B cell (primary cell): ENCODE data around the gene RBM44. TPM values are rescaled to one million over a fixed set of nuclear protein-coding genes. Genes with fewer than 3 reads are reported as not detected.

ENCODE experiments used
- ATAC-seq: fragments of 200-7000 bp; cut with Tn5 transposase; one replicate; pipeline ENCODE4 v1.10.0; 2021; ENCODE audit warnings: low read depth, mild to moderate bottlenecking, moderate number of reproducible peaks, moderate library complexity
- CTCF ChIA-PET: fragments of 350-600 bp; sonication (Branson Sonifier 250); formaldehyde crosslinking; loops from one replicate; lab custom pipeline; 2021; ENCODE audit warnings: antibody characterized with exemption, inconsistent platforms; lab: Charles Lee
- POLR2A ChIA-PET: fragments of 350-600 bp; sonication (Branson Sonifier 250); formaldehyde crosslinking; loops from one replicate; lab custom pipeline; 2021; ENCODE audit warnings: antibody characterized with exemption; lab: Charles Lee
- DNase-seq: peaks from one replicate; pipeline ENCODE4 v3.0.0; 2013
- H2AFZ ChIP-seq: 2 replicates; pipeline ENCODE4 v1.6.1; 2012; ENCODE audit warnings: mild to moderate bottlenecking, low read depth, low read length; ENCODE audit not compliant: insufficient read depth, poor library complexity, severe bottlenecking
- H3K27ac ChIP-seq, 2 donors: 1 replicate in 1 of 2; 2 replicates in 1 of 2; pipeline ENCODE4 v1.5.1; 2012 to 2013; ENCODE audit warnings: low read length in 2 of 2, mild to moderate bottlenecking in 2 of 2, moderate library complexity in 1 of 2
- H3K27me3 ChIP-seq, 4 experiments: fragments of 200-600 bp in 1 of 4; sonication (generic) in 1 of 4; replicated peaks in 1 of 4; 1 replicate in 2 of 4; 2 replicates in 2 of 4; pipeline versions ENCODE4 v1.6.1 to v1.7.0; 2013 to 2016; ENCODE audit warnings: low read length in 3 of 4, mild to moderate bottlenecking in 2 of 4, mixed read lengths in 1 of 4, moderate library complexity in 1 of 4; ENCODE audit not compliant: insufficient read depth in 4 of 4, control insufficient read depth in 3 of 4; ENCODE audit errors: control extremely low read depth in 1 of 4
- H3K36me3 ChIP-seq, 2 experiments: replicated peaks in 1 of 2; 1 replicate in 1 of 2; 2 replicates in 1 of 2; pipeline versions ENCODE4 v1.6.1 to v1.7.1; 2013; ENCODE audit warnings: low read length in 1 of 2; ENCODE audit not compliant: insufficient read depth in 2 of 2, control insufficient read depth in 1 of 2; ENCODE audit errors: control extremely low read depth in 1 of 2, extremely low read depth in 1 of 2
- H3K4me1 ChIP-seq, 2 donors: fragments of 200-600 bp in 1 of 2; sonication (generic) in 1 of 2; 1 replicate in 1 of 2; 2 replicates in 1 of 2; pipeline versions ENCODE4 v1.5.1 to v1.6.1; 2013 to 2017; ENCODE audit warnings: low read length in 2 of 2; ENCODE audit not compliant: control insufficient read depth in 2 of 2, insufficient read depth in 2 of 2
- H3K4me2 ChIP-seq: replicated peaks from 2 replicates; pipeline ENCODE3; 2012; ENCODE audit warnings: mild to moderate bottlenecking, low read depth, low read length; ENCODE audit not compliant: poor library complexity, severe bottlenecking
- H3K4me3 ChIP-seq, 5 experiments: fragments of 200-600 bp in 1 of 5; sonication (generic) in 1 of 5; 1 replicate in 3 of 5; 2 replicates in 2 of 5; pipeline versions ENCODE4 v1.5.1 to v1.7.0; 2011 to 2016; ENCODE audit warnings: low read length in 4 of 5, mild to moderate bottlenecking in 4 of 5, low read depth in 2 of 5, control low read depth in 1 of 5, moderate library complexity in 1 of 5; ENCODE audit not compliant: insufficient read depth in 1 of 5; ENCODE audit errors: control extremely low read depth in 1 of 5, extremely low read depth in 1 of 5
- H3K79me2 ChIP-seq: fragments of 200-600 bp; sonication (generic); one replicate; pipeline ENCODE4 v1.6.0; 2016; ENCODE audit warnings: low read length; ENCODE audit not compliant: control insufficient read depth, insufficient read depth
- H3K9ac ChIP-seq: fragments of 200-600 bp; sonication (generic); 2 replicates; pipeline ENCODE4 v1.6.1; 2017; ENCODE audit warnings: mild to moderate bottlenecking, low read length, moderate library complexity
- H3K9me3 ChIP-seq, 3 donors: one replicate each; pipeline versions ENCODE4 v1.6.1 to v1.7.1; 2013; ENCODE audit warnings: low read length in 2 of 3; ENCODE audit not compliant: control insufficient read depth in 2 of 3, insufficient read depth in 1 of 3; ENCODE audit errors: control extremely low read depth in 1 of 3
- H4K20me1 ChIP-seq: 2 replicates; pipeline ENCODE4 v1.6.0; 2012; ENCODE audit warnings: mild to moderate bottlenecking, low read length; ENCODE audit not compliant: insufficient read depth, control insufficient read depth, poor library complexity, severe bottlenecking
- H3K27ac Mint-ChIP-seq: one replicate; pipeline ENCODE4 v1.8.0; 2021; ENCODE audit warnings: mixed read lengths
- H3K27me3 Mint-ChIP-seq: one replicate; pipeline ENCODE4 v1.8.0; 2021; ENCODE audit warnings: mixed read lengths
- H3K4me1 Mint-ChIP-seq: one replicate; pipeline ENCODE4 v1.8.0; 2021; ENCODE audit warnings: mixed read lengths
- H3K4me3 Mint-ChIP-seq: one replicate; pipeline ENCODE4 v1.8.0; 2021; ENCODE audit warnings: mixed read lengths
- H3K9me3 Mint-ChIP-seq: one replicate; pipeline ENCODE4 v1.8.0; 2022; ENCODE audit warnings: mixed read lengths; ENCODE audit not compliant: insufficient read depth
- EZH2 ChIP-seq: IDR thresholded peaks from 2 replicates; pipeline ENCODE4 v1.6.1; 2012; ENCODE audit warnings: borderline replicate concordance, low read depth, mild to moderate bottlenecking, moderate library complexity, low read length; ENCODE audit not compliant: insufficient read depth, poor library complexity, severe bottlenecking
- WGBS: methylation state at CpG from one replicate; pipeline ENCODE4 v1.1.5; 2013; ENCODE audit warnings: missing lambda C conversion rate; ENCODE audit not compliant: insufficient coverage; 5-methylcytosine and 5-hydroxymethylcytosine counted together
- intact Hi-C: fragments of 100-400 bp; cut with micrococcal nuclease; formaldehyde crosslinking; loops from one replicate; pipeline ENCODE4 v1.10.0; 2022
- polyA plus RNA-seq: library from polyadenylated mRNA; depleted of rRNA; stranded (reverse); fragments of >200 nt; gene quantifications from 2 replicates; pipeline ENCODE4 v1.2.3, GENCODE V29; 2012
- total RNA-seq, 2 donors: library from RNA; stranded (reverse); fragments of 120-200 nt in 1 of 2; gene quantifications; 1 replicate in 1 of 2; 2 replicates in 1 of 2; pipeline versions ENCODE4 v1.2.3 to v1.2.4, GENCODE V29; 2013 to 2022
- TF ChIP-seq, protein P1 (sequence below): fragments of 200-600 bp; IDR thresholded peaks from one replicate; pipeline ENCODE4 v1.8.0; 2022; ENCODE audit warnings: antibody characterized with exemption, mild to moderate bottlenecking

The RBM44 gene
- total and polyA plus RNA-seq, 2 donors (not counting 1 experiment from before 2014, with no cell fraction given) = 0.39 to 1.3 TPM

DNA sequence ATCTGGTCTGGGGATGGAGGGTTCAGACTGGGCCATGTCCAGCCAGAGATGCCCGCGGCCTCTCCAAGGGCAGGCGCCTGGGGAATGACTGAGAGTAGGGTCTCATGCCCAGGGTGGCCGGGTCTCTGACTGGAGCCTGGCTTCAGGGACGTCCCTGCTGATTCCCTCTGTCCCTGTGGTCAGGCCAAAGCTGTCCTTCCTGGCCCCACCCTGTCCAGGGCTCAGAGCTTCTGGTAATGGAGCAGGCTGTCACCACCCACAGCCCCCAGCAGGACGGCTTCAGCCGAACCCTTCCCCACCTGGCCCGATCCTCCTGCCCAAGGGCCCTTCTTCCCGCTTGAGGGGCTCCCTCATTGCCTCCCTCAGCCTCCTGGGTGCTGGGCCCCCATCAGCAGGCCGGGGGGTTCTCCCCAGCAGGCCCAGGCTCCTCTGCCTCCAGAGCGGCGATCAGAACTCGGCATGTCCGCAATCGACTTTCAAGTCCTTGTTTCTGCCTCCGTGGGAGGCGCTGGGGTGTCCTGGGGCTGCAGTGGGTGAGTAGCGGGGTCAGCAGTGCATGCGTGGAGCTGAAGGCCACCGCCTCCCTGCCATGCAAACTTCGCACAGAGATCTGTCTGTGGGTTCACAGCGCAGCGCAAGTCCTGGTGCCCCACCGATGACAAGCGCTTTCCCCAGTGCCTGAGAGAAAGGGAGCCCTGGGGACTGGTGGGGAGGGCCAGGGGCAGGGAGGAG, 79.2 kb downstream of the RBM44 start:
- Histone ChIP-seq H3K9me3 (peaks cover 0 to 3% (median 0%) of the 10 kb centered on the region in 3 donors), H3K4me2 (no peak overlapping the region), H3K9ac (no peak overlapping the region), H3K4me1 (no peaks in the 10 kb centered on the region), H3K4me3 (no peak overlapping the region), H3K27ac (no peak overlapping the region), H3K79me2 (no peaks in the 10 kb centered on the region), H2AFZ (no peak overlapping the region), H3K27me3 (no peaks in the 10 kb centered on the region), H3K36me3 (no peaks in the 10 kb centered on the region), H4K20me1 (no peaks in the 10 kb centered on the region)
- Mint-ChIP-seq H3K27me3 (peaks cover 3% of the 10 kb centered on the region), H3K4me3 (no peak overlapping the region), H3K4me1 (no peaks in the 10 kb centered on the region), H3K9me3 (no peaks in the 10 kb centered on the region), H3K27ac (no peak overlapping the region)
- no peak for ATAC-seq
- no peak for DNase-seq
- ChIA-PET CTCF (no interaction called here), POLR2A (interaction anchor here (0.6 kb wide), 1 partner anchor 122 kb away, joined by 7 read pairs; no protein-coding TSS in a partner anchor)
- no peak for TF ChIP-seq EZH2
- TF ChIP-seq, protein P1, sequence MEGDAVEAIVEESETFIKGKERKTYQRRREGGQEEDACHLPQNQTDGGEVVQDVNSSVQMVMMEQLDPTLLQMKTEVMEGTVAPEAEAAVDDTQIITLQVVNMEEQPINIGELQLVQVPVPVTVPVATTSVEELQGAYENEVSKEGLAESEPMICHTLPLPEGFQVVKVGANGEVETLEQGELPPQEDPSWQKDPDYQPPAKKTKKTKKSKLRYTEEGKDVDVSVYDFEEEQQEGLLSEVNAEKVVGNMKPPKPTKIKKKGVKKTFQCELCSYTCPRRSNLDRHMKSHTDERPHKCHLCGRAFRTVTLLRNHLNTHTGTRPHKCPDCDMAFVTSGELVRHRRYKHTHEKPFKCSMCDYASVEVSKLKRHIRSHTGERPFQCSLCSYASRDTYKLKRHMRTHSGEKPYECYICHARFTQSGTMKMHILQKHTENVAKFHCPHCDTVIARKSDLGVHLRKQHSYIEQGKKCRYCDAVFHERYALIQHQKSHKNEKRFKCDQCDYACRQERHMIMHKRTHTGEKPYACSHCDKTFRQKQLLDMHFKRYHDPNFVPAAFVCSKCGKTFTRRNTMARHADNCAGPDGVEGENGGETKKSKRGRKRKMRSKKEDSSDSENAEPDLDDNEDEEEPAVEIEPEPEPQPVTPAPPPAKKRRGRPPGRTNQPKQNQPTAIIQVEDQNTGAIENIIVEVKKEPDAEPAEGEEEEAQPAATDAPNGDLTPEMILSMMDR = no peak
- intact Hi-C loops = no loop called here
- 91% methylated on average over 25 of the region's 25 CpGs for WGBS

DNA sequence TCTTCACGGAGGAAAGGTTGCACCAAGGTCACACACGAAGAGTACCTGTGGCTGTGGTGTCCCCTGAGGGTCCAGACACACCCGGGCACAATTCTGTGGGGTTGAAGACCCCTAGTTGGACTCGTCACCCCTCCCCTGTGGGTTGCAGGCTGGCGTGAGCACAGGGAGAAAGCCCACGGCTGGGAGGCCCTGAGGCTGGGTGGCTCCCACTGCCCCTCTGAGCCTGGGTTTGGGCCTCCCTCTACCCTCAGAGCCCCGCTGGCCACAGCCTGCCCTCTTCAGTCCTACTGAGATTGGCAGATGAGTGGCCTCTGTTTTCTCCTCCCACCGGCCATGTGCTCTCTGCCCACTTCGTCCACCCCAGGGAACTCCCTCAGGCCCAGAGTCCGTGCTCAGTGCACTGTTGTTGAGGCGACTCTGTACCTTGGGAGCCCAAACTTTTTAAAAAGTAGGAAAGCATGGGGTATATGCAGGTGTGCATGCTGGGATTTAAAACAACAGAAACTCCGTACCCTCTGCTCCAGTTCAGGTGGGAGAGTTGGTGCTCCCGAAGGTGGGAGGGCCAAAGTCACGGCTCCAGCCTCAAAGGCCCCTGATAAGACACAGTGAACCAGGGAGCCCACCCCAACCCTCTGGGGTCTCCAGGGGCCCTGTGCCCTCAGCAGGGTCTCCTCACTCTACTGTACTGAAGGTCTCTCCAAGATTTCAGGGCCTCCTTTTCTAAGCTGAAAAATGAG, 79.9 kb downstream of the RBM44 start:
- H3K4me1 Mint-ChIP-seq = no peaks in the 10 kb centered on the region
- H2AFZ ChIP-seq = no peak overlapping the region
- no peaks in the 10 kb centered on the region for H3K27me3 ChIP-seq
- intact Hi-C loops = no loop called here
- no peak overlapping the region for H3K4me3 ChIP-seq
- H3K27ac Mint-ChIP-seq = no peak overlapping the region
- POLR2A ChIA-PET = interaction anchor here (0.6 kb wide), 1 partner anchor 111 kb away, joined by 3 read pairs; no protein-coding TSS in a partner anchor
- H4K20me1 ChIP-seq = no peaks in the 10 kb centered on the region
- no peak overlapping the region for H3K4me2 ChIP-seq
- no peaks in the 10 kb centered on the region for H3K36me3 ChIP-seq
- no peaks in the 10 kb centered on the region for H3K4me1 ChIP-seq
- H3K27me3 Mint-ChIP-seq = peaks cover 3% of the 10 kb centered on the region
- no peak overlapping the region for H3K9ac ChIP-seq
- H3K79me2 ChIP-seq = no peaks in the 10 kb centered on the region
- ATAC-seq = no peak
- DNase-seq = no peak
- CTCF ChIA-PET = no interaction called here
- no peaks in the 10 kb centered on the region for H3K9me3 Mint-ChIP-seq
- no peak for TF ChIP-seq EZH2
- TF ChIP-seq, protein P1 = no peak
- no peak overlapping the region for H3K27ac ChIP-seq
- H3K9me3 ChIP-seq = peaks cover 0 to 3% (median 0%) of the 10 kb centered on the region in 3 donors
- whole genome bisulfite sequencing = 93% methylated on average over 10 of the region's 14 CpGs
- no peak overlapping the region for H3K4me3 Mint-ChIP-seq
